Peyer's patch (tissue), 4 donors: ENCODE measurements around the gene UBR7.

Source experiments
- CTCF ChIP-seq, 6 experiments: fragments of 450-650 bp in 4 of 6; fragments of 200-600 bp in 2 of 6; sonication (generic) in 1 of 6; IDR thresholded peaks; one replicate each; pipeline ENCODE4 v1.5.1; 2017 to 2019; ENCODE audit warnings: antibody characterized with exemption in 6 of 6, mild to moderate bottlenecking in 3 of 6, moderate library complexity in 1 of 6
- POLR2A ChIP-seq, 2 donors: fragments of 450-650 bp; IDR thresholded peaks; one replicate each; pipeline ENCODE4 v1.5.1; 2017; ENCODE audit warnings: antibody characterized with exemption in 2 of 2, mild to moderate bottlenecking in 2 of 2, moderate library complexity in 2 of 2

GRCh38 chr14:93262446-93262845 lies 55.4 kb downstream of the UBR7 start:
- no peak for TF ChIP-seq CTCF (IDR thresholded peaks at IDR 0.05)
- no peak for TF ChIP-seq POLR2A (IDR thresholded peaks at IDR 0.05)
